GM12891 (cell line): ENCODE results near the gene ADGRV1.
"Not testable (repeated sequence)": the region's sequence is repeated elsewhere in the genome, so short reads cannot be mapped to it uniquely, and the experiment has no call there.

ENCODE experiments used
- DNase-seq: peaks from one replicate; pipeline ENCODE4 v3.0.0; 2011; ENCODE audit warnings: low spot score; ENCODE audit not compliant: insufficient read length
- FAIRE-seq: peaks from 2 replicates; lab custom pipeline; 2011; peaks lifted over from hg19 to GRCh38; lab: Jason Lieb, UNC
- PAX5 ChIP-seq: IDR thresholded peaks from 2 replicates; pipeline ENCODE4 v1.6.1; 2011; ENCODE audit warnings: low read length, moderate library complexity, mild to moderate bottlenecking; ENCODE audit not compliant: insufficient read depth, severe bottlenecking
- POLR2A ChIP-seq: IDR thresholded peaks from 2 replicates; pipeline ENCODE4 v1.6.1; 2011; ENCODE audit warnings: low read depth, low read length, control low read depth
- POLR2AphosphoS5 ChIP-seq: IDR thresholded peaks from 2 replicates; pipeline ENCODE4 v1.6.1; 2011; ENCODE audit warnings: low read depth, low read length, control low read depth
- POU2F2 ChIP-seq: IDR thresholded peaks from 2 replicates; pipeline ENCODE4 v1.6.1; 2011; ENCODE audit warnings: low read depth, mild to moderate bottlenecking, control low read depth, low read length, moderate library complexity
- SPI1 ChIP-seq: IDR thresholded peaks from 2 replicates; pipeline ENCODE4 v1.6.1; 2011; ENCODE audit warnings: low read depth, low read length, control low read depth
- TAF1 ChIP-seq: IDR thresholded peaks from 2 replicates; pipeline ENCODE4 v1.6.1; 2011; ENCODE audit warnings: low read depth, low read length, control low read depth

ADGRV1 gene

DNA sequence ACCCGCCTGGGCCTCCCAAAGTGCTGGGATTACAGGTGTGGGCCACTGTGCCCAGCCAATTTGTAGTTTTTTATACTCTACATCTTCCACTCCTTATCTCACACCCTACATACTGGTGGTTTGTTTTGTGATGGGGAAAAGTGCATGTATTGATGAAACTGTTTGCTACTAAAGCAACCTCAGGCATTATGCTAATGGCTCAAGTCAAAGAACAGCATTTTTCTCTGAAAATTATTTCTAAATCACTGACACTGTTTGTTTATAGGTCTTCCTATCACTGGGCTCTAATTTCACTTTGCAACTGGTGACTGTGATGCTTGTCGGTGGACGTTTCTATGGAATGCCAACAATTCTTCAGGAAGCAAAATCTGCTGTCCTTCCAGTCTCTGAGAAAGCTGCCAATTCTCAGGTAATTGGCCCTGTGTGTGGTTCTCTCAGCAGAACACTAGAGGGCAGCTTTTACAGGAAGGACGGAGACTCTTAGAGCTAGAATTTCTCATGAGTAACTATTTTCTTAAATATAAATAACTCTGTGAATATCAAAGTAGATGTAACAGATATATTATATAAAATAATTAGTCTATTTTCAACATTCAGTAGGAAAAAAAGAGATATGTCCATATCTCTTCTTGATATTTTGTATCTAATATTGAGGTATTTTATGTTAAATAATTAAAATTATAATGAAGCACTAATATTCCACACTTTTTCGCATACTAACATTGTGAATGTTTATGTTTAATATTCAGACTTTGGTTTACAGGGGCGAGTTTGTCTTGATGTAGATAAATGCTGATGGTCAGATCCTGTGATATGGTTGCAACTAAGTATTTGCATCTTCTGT, 244.1 kb downstream of the ADGRV1 start:
- FAIRE-seq, result peak; percentile 35
- DNase-seq, result peak; percentile 21
- TF ChIP-seq TAF1 (no peak), POU2F2 (no peak), PAX5 (no peak), POLR2A (no peak), POLR2AphosphoS5 (no peak), SPI1 (no peak)

GRCh38 chr5:90803381-90803780, 244.8 kb downstream of the ADGRV1 start:
- DNase-seq, result no peak
- FAIRE-seq, result no peak
- no peak for TF ChIP-seq POLR2AphosphoS5

GRCh38 chr5:90803876-90804275, 245.3 kb downstream of the ADGRV1 start:
- FAIRE-seq, result no peak
- no peak for DNase-seq
- TF ChIP-seq TAF1 (no peak), POU2F2 (no peak), POLR2AphosphoS5 (no peak), SPI1 (no peak), PAX5 (no peak), POLR2A (no peak)

GRCh38 chr5:90807496-90807895, 248.9 kb downstream of the ADGRV1 start:
- DNase-seq (no peak), FAIRE-seq (no peak)
- no peak for TF ChIP-seq TAF1
- no peak for TF ChIP-seq POU2F2

DNA sequence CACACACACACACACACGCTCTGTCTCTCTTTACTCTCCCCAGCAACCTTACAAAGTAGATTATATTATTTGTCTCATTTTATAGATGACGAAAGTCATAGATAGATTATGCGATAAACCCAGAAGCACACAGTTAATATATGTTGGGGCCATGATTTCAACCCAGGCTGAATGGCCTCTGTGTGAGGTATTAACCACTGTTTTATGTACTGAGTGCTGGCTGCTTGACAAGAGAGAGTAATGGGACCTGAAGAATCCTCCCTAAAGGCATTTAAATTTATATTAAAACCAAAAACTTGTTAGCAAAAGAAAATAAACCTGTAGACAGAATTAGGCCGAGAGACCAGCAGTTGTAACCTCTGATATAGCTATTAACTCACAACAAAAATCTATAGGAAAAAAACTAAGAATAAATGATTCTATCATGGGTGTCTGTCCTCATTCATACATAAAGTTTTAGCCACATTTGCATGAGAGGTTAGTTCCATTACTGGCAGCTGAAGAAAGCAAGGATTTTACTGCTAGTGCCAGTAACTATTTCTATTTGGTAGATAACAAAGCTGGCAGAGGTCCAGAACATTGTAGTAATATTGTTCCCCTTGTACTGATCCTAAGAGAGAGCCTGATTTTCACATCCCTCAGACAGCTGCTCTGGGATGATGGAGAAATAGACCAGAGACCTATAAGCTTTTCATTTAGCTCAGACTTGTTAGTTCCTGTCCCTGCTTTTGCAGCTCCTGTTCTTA, 250.9 kb downstream of the ADGRV1 start:
- DNase-seq, result no peak
- FAIRE-seq, result no peak
- TF ChIP-seq POLR2AphosphoS5 (no peak), TAF1 (no peak), SPI1 (no peak), PAX5 (no peak), POLR2A (no peak), POU2F2 (no peak)

- no peak for DNase-seq
- TF ChIP-seq POU2F2 (no peak), POLR2A (no peak), SPI1 (no peak), TAF1 (no peak), PAX5 (no peak), POLR2AphosphoS5 (no peak)
- FAIRE-seq, result no peak
Measured at GRCh38 chr5:90810211-90810610, 251.6 kb downstream of the ADGRV1 start.

DNA sequence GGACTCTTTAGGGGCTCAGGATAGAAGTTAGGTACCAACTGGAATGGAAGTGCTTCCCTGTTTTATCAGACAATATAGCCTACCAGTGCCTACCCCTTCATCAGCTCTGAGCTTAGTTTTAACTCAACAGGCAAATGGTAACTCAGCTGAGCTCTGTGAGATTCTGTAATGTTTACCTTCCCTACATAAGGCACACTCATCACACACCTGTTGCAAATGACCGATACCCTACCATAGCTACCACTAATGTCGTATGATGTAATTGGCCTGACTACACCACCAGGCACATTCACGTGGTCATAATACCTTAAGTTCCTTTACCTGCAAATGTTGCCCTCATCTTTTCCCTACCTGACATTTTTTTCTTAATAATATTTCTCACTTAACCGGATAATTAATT, 254.8 kb downstream of the ADGRV1 start:
- no peak for DNase-seq
- no peak for TF ChIP-seq SPI1
- no peak for TF ChIP-seq PAX5
- no peak for TF ChIP-seq POU2F2
- no peak for TF ChIP-seq POLR2AphosphoS5
- no peak for TF ChIP-seq POLR2A
- no peak for FAIRE-seq

- DNase-seq, FAIRE-seq: not testable (repeated sequence)
Measured at GRCh38 chr5:90822062-90822461, 263.5 kb downstream of the ADGRV1 start.

DNA sequence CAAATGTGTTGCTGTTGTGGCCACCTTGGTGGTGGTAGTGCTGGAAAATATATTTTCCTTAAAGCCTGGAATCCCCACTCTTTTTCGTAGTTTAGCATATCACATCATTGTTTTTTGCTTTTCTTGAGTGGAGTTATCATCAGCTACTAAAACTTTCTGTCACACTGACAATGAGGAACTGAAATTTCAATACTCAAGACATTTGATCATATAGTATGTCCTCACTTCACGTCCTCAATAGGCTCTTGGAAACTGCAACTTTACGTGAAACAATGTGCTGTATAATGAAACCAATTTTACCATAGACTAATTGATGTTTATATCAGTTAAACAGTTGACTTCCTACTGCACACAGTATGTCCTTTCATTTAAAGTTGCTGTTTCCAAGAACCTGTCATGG, 265.8 kb downstream of the ADGRV1 start:
- TF ChIP-seq PAX5, result no peak
- peak; percentile 84 for TF ChIP-seq SPI1
- DNase-seq, result no peak
- peak; percentile 57 for FAIRE-seq

- FAIRE-seq, result no peak
Measured at GRCh38 chr5:90830058-90830457, 271.5 kb downstream of the ADGRV1 start.

More at GRCh38 chr5:90830058-90830457, 271.5 kb downstream of the ADGRV1 start:
- no peak for TF ChIP-seq PAX5
- no peak for TF ChIP-seq POLR2A
- no peak for TF ChIP-seq POLR2AphosphoS5
- TF ChIP-seq SPI1, result no peak
- TF ChIP-seq POU2F2, result no peak
- no peak for TF ChIP-seq TAF1
- DNase-seq, result no peak
